Mesendoderm (in vitro differentiated cells): ENCODE results near the gene TRRAP.
A peak's percentile ranks its signal among the peaks of the same experiment; 100 is the strongest.

Experiments
- DNase-seq: peaks from one replicate; pipeline ENCODE4 v3.0.0; 2013
- H2AK5ac ChIP-seq: 2 replicates; pipeline ENCODE4 v1.6.1; 2013; ENCODE audit warnings: low read length, inconsistent platforms
- H2BK120ac ChIP-seq: 2 replicates; pipeline ENCODE4 v1.6.1; 2013; ENCODE audit warnings: low read depth, mild to moderate bottlenecking, low read length, moderate library complexity, mixed read lengths
- H2BK15ac ChIP-seq: replicated peaks from 2 replicates; pipeline ENCODE4 v1.6.1; 2013; ENCODE audit warnings: low read depth, mild to moderate bottlenecking, moderate library complexity
- H2BK5ac ChIP-seq: 2 replicates; pipeline ENCODE4 v1.6.1; 2013; ENCODE audit warnings: low read length, inconsistent platforms
- H3K18ac ChIP-seq: 2 replicates; pipeline ENCODE4 v1.6.1; 2013; ENCODE audit warnings: mild to moderate bottlenecking, low read length, mixed read lengths
- H3K23ac ChIP-seq: one replicate; pipeline ENCODE4 v1.6.1; 2013; ENCODE audit warnings: low read length
- H3K27ac ChIP-seq: 2 replicates; pipeline ENCODE4 v1.5.1; 2013; ENCODE audit warnings: low read depth, mild to moderate bottlenecking, inconsistent platforms, low read length, moderate library complexity
- H3K27me3 ChIP-seq: 2 replicates; pipeline ENCODE4 v1.6.1; 2013; ENCODE audit warnings: low read length, control low read depth, mild to moderate bottlenecking, inconsistent platforms; ENCODE audit not compliant: insufficient read depth, poor library complexity
- H3K36me3 ChIP-seq: 2 replicates; pipeline ENCODE4 v1.6.1; 2013; ENCODE audit warnings: low read length, inconsistent platforms; ENCODE audit not compliant: control insufficient read depth, insufficient read depth
- H3K4ac ChIP-seq: one replicate; pipeline ENCODE4 v1.6.1; 2013; ENCODE audit warnings: low read depth, mild to moderate bottlenecking, low read length, moderate library complexity
- H3K4me1 ChIP-seq: 2 replicates; pipeline ENCODE4 v1.6.1; 2013; ENCODE audit warnings: low read depth, low read length, inconsistent platforms; ENCODE audit not compliant: control insufficient read depth
- H3K4me2 ChIP-seq: 2 replicates; pipeline ENCODE4 v1.6.1; 2013; ENCODE audit warnings: low read length
- H3K4me3 ChIP-seq: 2 replicates; pipeline ENCODE4 v1.5.1; 2013; ENCODE audit warnings: mild to moderate bottlenecking, low read length
- H3K56ac ChIP-seq: one replicate; pipeline ENCODE4 v1.6.1; 2013; ENCODE audit warnings: low read length
- H3K79me1 ChIP-seq: 2 replicates; pipeline ENCODE4 v1.6.1; 2013; ENCODE audit warnings: low read length, inconsistent platforms
- H3K79me2 ChIP-seq: 2 replicates; pipeline ENCODE4 v1.6.1; 2013; ENCODE audit warnings: mild to moderate bottlenecking, low read length; ENCODE audit not compliant: control insufficient read depth, insufficient read depth
- H3K9ac ChIP-seq: 2 replicates; pipeline ENCODE4 v1.6.1; 2013; ENCODE audit warnings: low read length, inconsistent platforms
- H4K5ac ChIP-seq: one replicate; pipeline ENCODE4 v1.6.1; 2013; ENCODE audit warnings: low read length
- H4K8ac ChIP-seq: one replicate; pipeline ENCODE4 v1.6.1; 2013; ENCODE audit warnings: low read depth, mild to moderate bottlenecking, control low read depth, low read length, moderate library complexity
- WGBS: extraction: QIAGEN DNeasy Blood & Tissue Kit; methylation state at CpG from one replicate; pipeline ENCODE4 v1.1.7; 2013; ENCODE audit warnings: low lambda C conversion rate, missing lambda C conversion rate; ENCODE audit not compliant: insufficient coverage; ENCODE audit errors: extremely low coverage; 5-methylcytosine and 5-hydroxymethylcytosine counted together

TRRAP gene

DNA sequence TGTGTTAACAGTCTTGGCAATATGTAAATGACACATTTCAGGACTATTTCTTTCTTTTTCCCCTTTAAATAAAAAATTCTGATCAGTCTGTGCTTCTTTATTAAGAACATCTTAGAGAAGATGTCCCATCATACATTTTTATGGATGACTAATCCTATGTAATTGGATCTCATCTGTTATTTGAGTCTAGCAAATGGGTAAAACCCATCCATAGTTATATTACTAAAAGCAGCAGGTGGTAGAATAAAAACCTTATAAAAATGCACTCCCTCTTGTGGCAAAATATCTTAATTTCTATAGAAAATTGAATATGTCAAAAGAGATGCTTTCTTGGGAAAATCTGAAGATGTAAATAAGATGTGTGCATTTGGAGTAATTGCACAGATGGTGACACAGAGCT lies 35.3 kb downstream of the TRRAP start:
- Histone ChIP-seq H3K27ac (no peak overlapping the region), H3K4me2 (no peak overlapping the region), H4K8ac (no peak overlapping the region), H3K4me1 (no peaks in the 10 kb centered on the region), H4K5ac (no peak overlapping the region), H2BK15ac (no peak overlapping the region), H3K79me1 (no peaks in the 10 kb centered on the region), H3K4me3 (no peak overlapping the region), H3K23ac (no peak overlapping the region), H3K4ac (no peak overlapping the region), H3K79me2 (no peaks in the 10 kb centered on the region), H2BK120ac (no peak overlapping the region), H2BK5ac (no peak overlapping the region), H2AK5ac (no peak overlapping the region), H3K56ac (no peak overlapping the region), H3K27me3 (no peaks in the 10 kb centered on the region), H3K9ac (no peak overlapping the region), H3K36me3 (peaks cover 30% of the 10 kb centered on the region), H3K18ac (no peak overlapping the region)
- DNase-seq = no peak

DNA sequence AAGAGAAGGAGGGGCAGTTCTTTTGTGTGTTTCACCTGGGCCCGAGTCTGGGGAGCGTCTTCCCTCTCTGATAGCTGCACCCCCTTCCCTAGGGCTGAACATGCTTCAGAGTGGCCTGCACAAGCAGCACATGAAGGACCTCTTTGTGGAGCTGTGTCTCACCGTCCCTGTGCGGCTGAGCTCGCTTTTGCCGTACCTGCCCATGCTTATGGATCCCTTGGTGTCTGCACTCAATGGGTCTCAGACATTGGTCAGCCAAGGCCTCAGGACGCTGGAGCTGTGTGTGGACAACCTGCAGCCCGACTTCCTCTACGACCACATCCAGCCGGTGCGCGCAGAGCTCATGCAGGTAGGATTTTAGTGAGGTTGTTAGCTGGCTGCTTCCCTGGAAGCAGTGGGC lies 39.0 kb downstream of the TRRAP start:
- Histone ChIP-seq H3K4me3 (no peak overlapping the region), H3K4me2 (no peak overlapping the region), H3K4me1 (no peaks in the 10 kb centered on the region), H4K5ac (no peak overlapping the region), H3K36me3 (peaks cover 22% of the 10 kb centered on the region), H3K27me3 (no peaks in the 10 kb centered on the region), H2BK5ac (no peak overlapping the region), H2BK15ac (no peak overlapping the region), H3K4ac (no peak overlapping the region), H3K18ac (no peak overlapping the region), H4K8ac (no peak overlapping the region), H3K79me1 (no peaks in the 10 kb centered on the region), H3K56ac (no peak overlapping the region), H3K9ac (no peak overlapping the region), H3K79me2 (no peaks in the 10 kb centered on the region), H3K23ac (no peak overlapping the region), H3K27ac (no peak overlapping the region), H2BK120ac (no peak overlapping the region), H2AK5ac (no peak overlapping the region)
- DNase-seq = no peak
- WGBS = no CpG with 5 or more reads among the region's 12 CpGs

DNA sequence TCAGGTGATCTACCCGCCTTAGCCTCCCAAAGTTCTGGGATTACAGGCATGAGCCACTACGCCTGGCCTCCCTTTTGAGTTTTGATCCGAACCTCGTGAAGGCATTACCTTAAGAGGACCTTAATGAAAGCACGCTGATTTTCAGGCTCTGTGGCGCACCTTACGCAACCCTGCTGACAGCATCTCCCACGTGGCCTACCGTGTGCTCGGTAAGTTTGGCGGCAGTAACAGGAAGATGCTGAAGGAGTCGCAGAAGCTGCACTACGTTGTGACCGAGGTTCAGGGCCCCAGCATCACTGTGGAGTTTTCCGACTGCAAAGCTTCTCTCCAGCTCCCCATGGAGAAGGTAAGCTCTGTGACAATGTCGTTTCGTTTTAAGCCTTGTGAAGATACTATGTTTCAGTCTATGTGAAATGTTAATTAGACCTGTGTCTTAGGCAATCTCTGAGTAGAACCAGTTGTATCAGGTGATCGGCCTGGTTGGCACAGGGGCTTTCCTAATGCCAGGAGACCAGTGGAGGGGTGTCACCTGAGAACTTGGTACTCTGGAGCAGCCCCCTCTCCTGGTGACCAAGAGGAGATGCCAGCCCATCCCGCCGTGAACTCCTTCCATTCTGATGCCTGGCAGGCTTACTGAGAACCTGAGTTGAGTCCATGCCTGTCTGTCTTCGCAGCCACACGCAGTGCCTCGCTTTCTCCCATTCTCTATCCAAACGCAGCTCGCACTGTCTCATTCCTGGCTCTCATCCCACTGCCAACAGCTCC lies 43.5 kb downstream of the TRRAP start:
- Histone ChIP-seq H2BK120ac (no peak overlapping the region), H3K79me1 (peaks cover 3% of the 10 kb centered on the region), H3K4ac (no peak overlapping the region), H3K4me1 (no peaks in the 10 kb centered on the region), H3K23ac (no peak overlapping the region), H3K56ac (no peak overlapping the region), H3K4me2 (no peak overlapping the region), H3K9ac (no peak overlapping the region), H4K8ac (no peak overlapping the region), H3K4me3 (no peak overlapping the region), H3K27me3 (no peaks in the 10 kb centered on the region), H4K5ac (no peak overlapping the region), H3K18ac (no peak overlapping the region), H2AK5ac (no peak overlapping the region), H3K79me2 (no peaks in the 10 kb centered on the region), H2BK15ac (no peak overlapping the region), H3K36me3 (peaks cover 25% of the 10 kb centered on the region), H3K27ac (no peak overlapping the region), H2BK5ac (no peak overlapping the region)
- peak; percentile 21 for DNase-seq
- WGBS = no CpG with 5 or more reads among the region's 25 CpGs

DNA sequence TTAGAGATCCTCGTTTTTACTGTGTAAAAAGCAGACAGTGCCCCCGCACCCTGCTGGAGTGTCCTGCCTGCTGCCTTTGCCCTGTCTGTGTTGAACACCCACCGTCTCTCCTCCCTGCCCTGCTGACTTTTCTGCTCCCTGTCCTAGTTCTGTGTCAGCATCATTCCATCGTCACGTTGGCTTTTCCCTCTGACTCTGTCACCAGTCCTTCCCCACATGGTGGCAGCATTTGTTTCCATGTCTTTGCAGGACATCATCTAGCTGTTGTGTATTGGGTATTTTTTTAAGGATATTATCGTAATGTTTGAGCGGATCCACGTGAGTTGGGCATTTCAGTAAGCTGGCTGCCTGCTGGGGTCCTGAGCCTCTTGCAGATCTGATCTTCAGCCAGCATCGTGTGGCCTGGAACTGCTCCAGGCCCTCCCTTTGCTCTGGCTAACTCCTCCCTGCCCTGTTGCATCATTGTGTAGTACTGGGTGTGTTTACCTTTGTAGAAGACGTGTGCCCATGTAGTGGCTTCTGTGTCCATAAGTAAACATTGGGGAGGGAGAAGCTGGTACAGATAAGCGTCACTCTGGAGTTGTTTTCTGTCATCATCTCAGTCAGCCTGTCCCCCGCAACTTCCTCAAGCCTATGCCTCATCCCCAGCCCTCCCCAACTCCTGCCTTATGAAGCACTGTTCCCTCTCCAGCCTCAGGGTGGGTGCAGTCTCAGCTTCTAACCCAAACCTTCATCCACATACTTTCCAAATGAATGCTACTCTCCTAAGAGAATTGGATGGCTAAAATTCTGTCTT lies 44.3 kb downstream of the TRRAP start:
- Histone ChIP-seq H4K8ac (no peak overlapping the region), H3K18ac (no peak overlapping the region), H3K79me1 (peaks cover 3% of the 10 kb centered on the region), H3K23ac (no peak overlapping the region), H3K9ac (no peak overlapping the region), H3K36me3 (peaks cover 21% of the 10 kb centered on the region), H3K4me1 (no peaks in the 10 kb centered on the region), H2BK15ac (no peak overlapping the region), H3K27ac (no peak overlapping the region), H3K4me3 (no peak overlapping the region), H3K27me3 (no peaks in the 10 kb centered on the region), H2AK5ac (no peak overlapping the region), H3K4me2 (no peak overlapping the region), H4K5ac (no peak overlapping the region), H2BK120ac (no peak overlapping the region), H2BK5ac (no peak overlapping the region), H3K4ac (no peak overlapping the region), H3K79me2 (no peaks in the 10 kb centered on the region), H3K56ac (no peak overlapping the region)
- no CpG with 5 or more reads among the region's 12 CpGs for WGBS
- DNase-seq = no peak

DNA sequence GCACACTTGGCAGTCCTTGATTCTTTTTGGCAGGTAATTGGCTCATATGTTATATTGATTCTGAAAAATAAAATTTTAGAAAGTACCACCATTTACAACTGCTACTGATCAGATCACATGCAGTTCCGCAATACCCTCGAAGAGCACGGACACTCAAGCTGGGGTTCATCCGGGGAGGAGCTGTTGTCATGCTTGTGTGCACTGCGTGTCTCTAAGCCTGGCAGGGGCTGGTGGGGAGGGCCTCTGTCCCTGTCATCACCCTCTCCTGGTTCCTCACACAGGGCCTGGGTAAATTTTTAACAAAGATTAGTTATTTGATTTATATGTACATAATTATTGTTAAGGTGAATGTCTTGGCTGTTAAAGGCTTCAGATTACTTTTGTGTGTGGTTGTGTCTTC lies 45.2 kb downstream of the TRRAP start:
- no peaks in the 10 kb centered on the region for H3K27me3 ChIP-seq

More for the DNA sequence above, 45.2 kb downstream of the TRRAP start:
- H3K4me1 ChIP-seq = no peaks in the 10 kb centered on the region
- no peak overlapping the region for H4K5ac ChIP-seq
- H3K9ac ChIP-seq = no peak overlapping the region
- no peak for DNase-seq
- no peak overlapping the region for H2AK5ac ChIP-seq
- no peak overlapping the region for H4K8ac ChIP-seq
- no peak overlapping the region for H2BK120ac ChIP-seq
- WGBS = no CpG with 5 or more reads among the region's 5 CpGs
- H3K27ac ChIP-seq = no peak overlapping the region
- H3K79me2 ChIP-seq = no peaks in the 10 kb centered on the region
- H3K4me2 ChIP-seq = no peak overlapping the region
- peaks cover 3% of the 10 kb centered on the region for H3K79me1 ChIP-seq
- peaks cover 22% of the 10 kb centered on the region for H3K36me3 ChIP-seq
- H3K4ac ChIP-seq = no peak overlapping the region
- H2BK15ac ChIP-seq = no peak overlapping the region
- H3K23ac ChIP-seq = no peak overlapping the region
- no peak overlapping the region for H3K56ac ChIP-seq
- no peak overlapping the region for H3K18ac ChIP-seq
- no peak overlapping the region for H3K4me3 ChIP-seq
- no peak overlapping the region for H2BK5ac ChIP-seq
